Suprapubic skin (tissue), 3 donors: ENCODE results near the gene LMX1B.

Experiments used
- EP300 ChIP-seq: sonication (generic); formaldehyde crosslinking; IDR thresholded peaks from one replicate; pipeline ENCODE4 v1.6.1; 2017; ENCODE audit warnings: antibody characterized with exemption
- POLR2A ChIP-seq, 2 donors: fragments of 450-650 bp; IDR thresholded peaks; one replicate each; pipeline ENCODE4 v1.6.1; 2017; ENCODE audit warnings: antibody characterized with exemption in 2 of 2, mild to moderate bottlenecking in 2 of 2, moderate library complexity in 2 of 2
- TF ChIP-seq, protein P1 (sequence below), 2 donors: fragments of 200-600 bp in 1 of 2; fragments of 450-650 bp in 1 of 2; sonication (generic) in 1 of 2; IDR thresholded peaks; one replicate each; pipeline ENCODE4 v1.5.1; 2016 to 2019; ENCODE audit warnings: antibody characterized with exemption in 2 of 2, mild to moderate bottlenecking in 1 of 2, moderate library complexity in 1 of 2

DNA sequence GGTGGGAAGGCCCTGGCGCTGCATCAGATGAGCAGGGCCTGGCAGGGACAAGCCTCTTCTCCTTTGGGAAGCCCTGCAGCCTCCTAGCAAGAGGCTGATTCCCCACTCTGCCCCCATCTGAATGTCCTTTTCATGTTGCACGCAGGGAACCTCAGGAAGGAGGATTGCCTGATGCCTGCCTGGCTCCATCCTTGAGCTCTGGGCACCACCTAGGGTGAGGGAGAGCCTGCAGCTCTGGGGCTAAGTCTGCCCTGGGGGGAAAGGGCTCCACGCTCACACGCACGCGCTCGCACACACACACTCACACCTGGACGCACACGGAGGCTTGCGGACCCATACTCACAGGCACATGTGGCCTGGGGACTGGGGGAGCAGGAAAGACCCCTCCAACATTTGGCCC lies 86.6 kb downstream of the LMX1B start:
- TF ChIP-seq, protein P1, sequence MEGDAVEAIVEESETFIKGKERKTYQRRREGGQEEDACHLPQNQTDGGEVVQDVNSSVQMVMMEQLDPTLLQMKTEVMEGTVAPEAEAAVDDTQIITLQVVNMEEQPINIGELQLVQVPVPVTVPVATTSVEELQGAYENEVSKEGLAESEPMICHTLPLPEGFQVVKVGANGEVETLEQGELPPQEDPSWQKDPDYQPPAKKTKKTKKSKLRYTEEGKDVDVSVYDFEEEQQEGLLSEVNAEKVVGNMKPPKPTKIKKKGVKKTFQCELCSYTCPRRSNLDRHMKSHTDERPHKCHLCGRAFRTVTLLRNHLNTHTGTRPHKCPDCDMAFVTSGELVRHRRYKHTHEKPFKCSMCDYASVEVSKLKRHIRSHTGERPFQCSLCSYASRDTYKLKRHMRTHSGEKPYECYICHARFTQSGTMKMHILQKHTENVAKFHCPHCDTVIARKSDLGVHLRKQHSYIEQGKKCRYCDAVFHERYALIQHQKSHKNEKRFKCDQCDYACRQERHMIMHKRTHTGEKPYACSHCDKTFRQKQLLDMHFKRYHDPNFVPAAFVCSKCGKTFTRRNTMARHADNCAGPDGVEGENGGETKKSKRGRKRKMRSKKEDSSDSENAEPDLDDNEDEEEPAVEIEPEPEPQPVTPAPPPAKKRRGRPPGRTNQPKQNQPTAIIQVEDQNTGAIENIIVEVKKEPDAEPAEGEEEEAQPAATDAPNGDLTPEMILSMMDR (IDR thresholded peaks at IDR 0.05) = no peak
- TF ChIP-seq EP300 = no peak
- no peak for TF ChIP-seq POLR2A (IDR thresholded peaks at IDR 0.05)
